GM18505 (cell line): Measurements from ENCODE around the gene IL1RAP.

Source experiments
- ATAC-seq: cut with Tn5 transposase; IDR thresholded peaks from one replicate; pipeline ENCODE4 v1.9.1; 2021; ENCODE audit not compliant: unreplicated experiment
- POLR2A ChIP-seq: IDR thresholded peaks from 4 replicates; pipeline ENCODE4 v1.6.1; 2011; ENCODE audit warnings: borderline replicate concordance; ENCODE audit not compliant: insufficient read depth, insufficient read length; ENCODE audit errors: extremely low read depth

Gene IL1RAP

GRCh38 chr3:190522621-190523222 lies 8.8 kb downstream of the IL1RAP start:
- no peak for TF ChIP-seq POLR2A
- ATAC-seq: no peak

- no peak for TF ChIP-seq POLR2A
- no peak for ATAC-seq
Observed at GRCh38 chr3:190524942-190525341, 11.1 kb downstream of the IL1RAP start.

- no peak for ATAC-seq
- no peak for TF ChIP-seq POLR2A
Observed at GRCh38 chr3:190525634-190526033, 11.7 kb downstream of the IL1RAP start.

GRCh38 chr3:190526787-190527762 lies 13.2 kb downstream of the IL1RAP start:
- TF ChIP-seq POLR2A: no peak
- ATAC-seq: no peak

- ATAC-seq: no peak
- no peak for TF ChIP-seq POLR2A
Observed at GRCh38 chr3:190528706-190529105, 14.8 kb downstream of the IL1RAP start.

- no peak for TF ChIP-seq POLR2A
Observed at GRCh38 chr3:190531406-190531805, 17.5 kb downstream of the IL1RAP start.

GRCh38 chr3:190532731-190533203 lies 18.9 kb downstream of the IL1RAP start:
- no peak for ATAC-seq
- no peak for TF ChIP-seq POLR2A

More at GRCh38 chr3:190531406-190531805, 17.5 kb downstream of the IL1RAP start:
- ATAC-seq: no peak

GRCh38 chr3:190533511-190534281 lies 19.8 kb downstream of the IL1RAP start:
- no peak for ATAC-seq
- TF ChIP-seq POLR2A: no peak

DNA sequence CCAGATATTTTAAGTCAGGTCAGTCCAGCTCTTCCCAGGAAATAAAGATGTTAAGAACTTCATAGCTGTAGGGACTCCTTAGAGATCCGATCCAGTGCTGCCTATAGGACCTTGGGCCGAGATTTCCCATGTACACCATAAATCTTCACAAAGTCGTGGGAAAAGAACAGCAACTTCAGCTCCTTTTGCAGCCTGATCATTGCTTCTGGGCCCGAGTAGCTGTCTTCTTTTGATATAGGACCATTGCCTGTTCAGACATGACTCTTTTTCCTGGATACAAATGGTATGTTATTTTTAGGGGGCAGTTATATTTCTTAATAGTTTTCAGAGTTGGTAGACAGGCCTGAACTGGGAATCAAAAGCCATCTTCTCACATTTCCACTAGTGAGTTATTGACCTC lies 20.5 kb downstream of the IL1RAP start:
- no peak for TF ChIP-seq POLR2A
- ATAC-seq: no peak

GRCh38 chr3:190534986-190535385 lies 21.1 kb downstream of the IL1RAP start:
- no peak for TF ChIP-seq POLR2A
- ATAC-seq: no peak

GRCh38 chr3:190537146-190537545 lies 23.3 kb downstream of the IL1RAP start:
- no peak for ATAC-seq
- TF ChIP-seq POLR2A: no peak

DNA sequence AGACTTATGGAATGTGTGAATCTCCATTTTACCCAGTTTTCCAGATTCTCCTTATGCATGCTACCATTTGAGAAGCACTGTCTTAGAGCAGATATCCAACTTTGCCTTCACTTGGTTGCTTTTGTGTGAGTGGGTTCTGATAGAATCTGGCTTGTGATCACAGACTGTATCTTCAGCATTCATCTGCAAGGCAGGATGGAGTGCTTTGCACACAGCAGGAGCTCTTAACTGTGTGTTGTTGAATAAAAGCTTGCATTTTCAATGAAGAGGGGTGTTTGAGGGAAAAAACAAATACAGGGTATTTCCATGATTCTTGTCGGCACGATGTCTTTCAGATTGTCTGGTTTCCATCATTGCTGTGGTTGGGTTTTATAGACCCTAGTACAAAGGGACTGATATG lies 24.4 kb downstream of the IL1RAP start:
- no peak for ATAC-seq
- no peak for TF ChIP-seq POLR2A

DNA sequence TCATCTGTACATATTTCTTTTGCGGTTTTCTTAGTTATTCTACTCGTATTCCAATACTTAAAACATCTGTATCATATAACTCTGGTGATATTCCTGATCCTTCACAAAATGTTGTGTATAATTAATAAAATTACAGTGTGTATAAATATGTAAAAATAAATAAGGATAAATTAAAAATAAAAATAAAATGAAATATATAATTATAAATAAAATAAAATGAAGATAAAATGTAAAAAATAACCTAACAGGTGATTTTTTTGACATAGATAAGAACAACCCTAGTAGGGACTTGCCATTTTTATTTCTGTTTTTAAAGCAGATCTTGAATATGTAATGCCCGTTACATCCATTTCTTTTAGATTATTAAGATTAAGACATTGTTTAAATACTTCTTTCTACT lies 25.6 kb downstream of the IL1RAP start:
- ATAC-seq: no peak
- TF ChIP-seq POLR2A: no peak

DNA sequence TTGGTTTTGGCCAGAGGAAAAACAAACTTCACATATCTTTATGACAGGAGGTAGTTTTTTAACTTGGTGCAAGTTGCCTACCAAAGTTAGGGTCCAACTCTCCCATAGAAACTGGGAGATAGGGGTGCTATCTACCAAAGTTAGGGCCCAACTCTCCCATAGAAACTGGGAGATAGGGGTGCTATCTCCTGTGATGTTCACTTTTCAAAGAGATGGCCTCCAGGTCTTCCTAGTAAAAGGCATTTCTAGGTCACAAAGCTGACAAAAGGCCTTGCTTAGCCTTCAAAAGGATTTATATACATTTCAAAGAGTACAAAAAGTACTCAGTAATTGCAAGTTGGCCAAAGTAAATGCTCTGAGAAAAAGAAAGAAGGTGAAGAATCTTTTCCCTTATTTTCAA lies 27.1 kb downstream of the IL1RAP start:
- TF ChIP-seq POLR2A: no peak

GRCh38 chr3:190541560-190541959 lies 27.7 kb downstream of the IL1RAP start:
- ATAC-seq: no peak
- no peak for TF ChIP-seq POLR2A

More for the DNA sequence above, 27.1 kb downstream of the IL1RAP start:
- no peak for ATAC-seq
